Right lobe of liver (tissue), 6 donors: ENCODE results near the gene AK1. TPM values are rescaled to one million over a fixed set of nuclear protein-coding genes. Genes with fewer than 3 reads are reported as not detected.

ENCODE experiments used
- ATAC-seq, 4 donors: fragments of 200-7000 bp; cut with Tn5 transposase; one replicate each; pipeline ENCODE4 v1.9.1; 2020; ENCODE audit warnings: mild to moderate bottlenecking in 4 of 4, moderate library complexity in 4 of 4
- DNase-seq, 3 donors: peaks; one replicate each; pipeline ENCODE4 v3.0.0-alpha.2; 2020
- H3K27ac ChIP-seq, 3 donors: fragments of 200-600 bp; one replicate each; pipeline ENCODE4 v1.8.0; 2022
- H3K27me3 ChIP-seq, 2 donors: fragments of 200-600 bp; one replicate each; pipeline ENCODE4 v1.8.0; 2022
- H3K36me3 ChIP-seq, 4 donors: fragments of 200-600 bp; sonication (generic) in 1 of 4; one replicate each; pipeline versions ENCODE4 v1.5.1 to v1.8.0; 2017 to 2022; ENCODE audit warnings: control low read depth in 1 of 4
- H3K4me1 ChIP-seq, 4 donors: fragments of 200-600 bp; sonication (generic) in 1 of 4; one replicate each; pipeline versions ENCODE4 v1.5.1 to v1.8.0; 2017 to 2022; ENCODE audit warnings: control low read depth in 1 of 4
- H3K4me3 ChIP-seq, 3 donors: fragments of 200-600 bp; one replicate each; pipeline ENCODE4 v1.8.0; 2022
- H3K9me3 ChIP-seq, 4 donors: fragments of 200-600 bp; sonication (generic) in 1 of 4; one replicate each; pipeline versions ENCODE4 v1.5.1 to v1.8.0; 2017 to 2022; ENCODE audit warnings: control low read depth in 1 of 4
- CTCF ChIP-seq, 4 donors: fragments of 200-600 bp in 3 of 4; fragments of 450-650 bp in 1 of 4; IDR thresholded peaks; one replicate each; pipeline versions ENCODE4 v1.5.1 to v1.8.0; 2016 to 2022; ENCODE audit warnings: antibody characterized with exemption in 4 of 4, mild to moderate bottlenecking in 2 of 4
- POLR2A ChIP-seq: fragments of 450-650 bp; IDR thresholded peaks from one replicate; pipeline ENCODE4 v1.6.1; 2017; ENCODE audit warnings: antibody characterized with exemption, mild to moderate bottlenecking
- WGBS: methylation state at CpG from one replicate; pipeline ENCODE4 v1.1.6; 2018; ENCODE audit warnings: low coverage, low lambda C conversion rate; ENCODE audit not compliant: insufficient coverage; ENCODE audit errors: missing lambda C conversion rate; 5-methylcytosine and 5-hydroxymethylcytosine counted together
- intact Hi-C, 2 donors: fragments of 100-400 bp; cut with DNase I; formaldehyde crosslinking; loops; one replicate each; pipeline versions ENCODE4 v1.11.2 to v1.14.1; 2022
- total RNA-seq, 6 experiments: library from RNA; depleted of rRNA in 2 of 6; stranded (reverse); fragments of >200 nt in 2 of 6; fragmentation: NEBNext Ultra II Directional in 3 of 6; extraction: Animal tissue kit (Norgen Biotek cat#: 25700) in 3 of 6; gene quantifications; one replicate each; pipeline versions ENCODE4 v1.1.0 to v1.2.4, GENCODE V29; 2016 to 2023
- donor health status: DM: no; HTN: yes; CAD: no.
- donor health status: DM: no; HTN: no; CAD: no.
- donor health status: DM: no; HTN: no; CAD: no.
- donor health status: DM: no; HTN: yes; CAD: no.
- donor health status: DM: no; HTN: yes; CAD: no.

AK1 gene
- total RNA-seq, 6 experiments from 2014 or later: 31.4 to 78.6 (median 51.7) TPM

- peak overlapping the region in 2 of 3 donors; percentile 26 to 39 for H3K27ac ChIP-seq
- WGBS: 26% methylated on average over 5 of the region's 8 CpGs
- DNase-seq: peak; percentile 72 to 93 (median 78)
- H3K9me3 ChIP-seq: no peaks in the 10 kb centered on the region
- ATAC-seq: peak; percentile 41 to 70 (median 55)
- H3K27me3 ChIP-seq: no peaks in the 10 kb centered on the region
- H3K4me1 ChIP-seq: peaks cover 0 to 46% (median 8%) of the 10 kb centered on the region in 4 donors
- no peak overlapping the region for H3K4me3 ChIP-seq
- TF ChIP-seq POLR2A (peak; percentile 39), CTCF (IDR thresholded peaks at IDR 0.05) (no peak)
- H3K36me3 ChIP-seq: no peaks in the 10 kb centered on the region
- intact Hi-C loops: no loop called here
Observed at GRCh38 chr9:127919253-127919815, 41.9 kb upstream of the AK1 start.

GRCh38 chr9:127918183-127919107 lies 41.0 kb upstream of the AK1 start:
- intact Hi-C loops: no loop called here
- Histone ChIP-seq H3K27me3 (no peaks in the 10 kb centered on the region), H3K36me3 (no peaks in the 10 kb centered on the region), H3K4me3 (no peak overlapping the region), H3K4me1 (peaks cover 0 to 47% (median 8%) of the 10 kb centered on the region in 4 donors), H3K27ac (peak overlapping the region in 2 of 3 donors; percentile 26 to 39), H3K9me3 (no peaks in the 10 kb centered on the region)
- ATAC-seq (no peak), DNase-seq (peak in 1 of 3 donors; percentile 61)
- 71% methylated on average over 5 of the region's 8 CpGs for WGBS
- TF ChIP-seq POLR2A (no peak), CTCF (IDR thresholded peaks at IDR 0.05) (peak in 2 of 4 donors; percentile 11 to 17)

GRCh38 chr9:127917603-127918002 lies 40.1 kb upstream of the AK1 start:
- Histone ChIP-seq H3K4me1 (peaks cover 0 to 56% (median 12%) of the 10 kb centered on the region in 4 donors), H3K27me3 (no peaks in the 10 kb centered on the region), H3K4me3 (no peak overlapping the region), H3K9me3 (no peaks in the 10 kb centered on the region), H3K27ac (no peak overlapping the region), H3K36me3 (no peaks in the 10 kb centered on the region)
- ATAC-seq: no peak
- TF ChIP-seq CTCF (IDR thresholded peaks at IDR 0.05) (no peak), POLR2A (no peak)
- DNase-seq: no peak
- 20% methylated on average over 2 of the region's 6 CpGs for WGBS
- intact Hi-C loops: no loop called here

GRCh38 chr9:127916720-127917581 lies 39.5 kb upstream of the AK1 start, which contains the start of gene ST6GALNAC4:
Gene ST6GALNAC4 (minus strand): TSS chr9:127917041. CDS start chr9:127916419, 622 bp downstream.
- H3K27ac ChIP-seq: peak within 1 kb of the TSS in 2 of 3 donors; percentile 5 to 43

More at GRCh38 chr9:127916720-127917581, 39.5 kb upstream of the AK1 start, which contains the start of gene ST6GALNAC4:
- peak within 1 kb of the TSS; percentile 54 to 69 (median 62) for H3K4me3 ChIP-seq
- H3K27me3 ChIP-seq: no peaks in the 10 kb centered on the region
- H3K9me3 ChIP-seq: no peaks in the 10 kb centered on the region
- peak; percentile 66 for TF ChIP-seq POLR2A
- no peak for TF ChIP-seq CTCF (IDR thresholded peaks at IDR 0.05)
- no peaks in the 10 kb centered on the region for H3K36me3 ChIP-seq
- ATAC-seq: peak; percentile 78 to 97 (median 90)
- WGBS: 25% methylated on average over 9 of the region's 71 CpGs
- intact Hi-C loops: no loop called here
- H3K4me1 ChIP-seq: peaks cover 0 to 55% (median 12%) of the 10 kb centered on the region in 4 donors
- peak; percentile 97 for DNase-seq
